HepG2 (cell line): Measurements from ENCODE around the gene AGPAT3. TPM values are rescaled to one million over a fixed set of nuclear protein-coding genes. Genes with fewer than 3 reads are reported as not detected.

Experiments
- ATAC-seq: fragments of 200-7000 bp; cut with Tn5 transposase; 3 replicates; pipeline ENCODE4 v1.9.1; 2020; ENCODE audit warnings: mild to moderate bottlenecking, moderate library complexity
- BruUV-seq: library from RNA; stranded (reverse); fragments of 400-500 nt; replicated peaks from 2 replicates; lab custom pipeline; 2021; lab: Mats Ljungman, UMichigan
- CTCF ChIA-PET: fragments of 300-600 bp; formaldehyde crosslinking; extraction: SDS; loops from one replicate; lab custom pipeline; 2021; ENCODE audit warnings: low total read pairs, inconsistent platforms, low intra/inter-chr PET ratio; lab: Yijun Ruan, JAX
- POLR2A ChIA-PET: fragments of 350-600 bp; sonication (Branson Sonifier 250); formaldehyde crosslinking; loops from one replicate; lab custom pipeline; 2020; ENCODE audit warnings: antibody characterized with exemption, inconsistent platforms; lab: Yijun Ruan, JAX
- DNase-seq: peaks from one replicate; pipeline ENCODE4 v3.0.0-alpha.2; 2015; ENCODE audit warnings: low spot score
- FAIRE-seq: peaks from 3 replicates; lab custom pipeline; 2011; peaks lifted over from hg19 to GRCh38; lab: Jason Lieb, UNC
- H2AFZ ChIP-seq: one replicate; pipeline ENCODE4 v1.6.1; 2011; ENCODE audit warnings: low read length, inconsistent platforms
- H3K27ac ChIP-seq: fragments of 300-600 bp; 3 replicates; pipeline ENCODE4 v1.8.0; 2011; ENCODE audit warnings: mixed run types, mild to moderate bottlenecking, mixed read lengths, low read length, inconsistent platforms; ENCODE audit not compliant: insufficient read depth; ENCODE audit errors: extremely low read length
- H3K27me3 ChIP-seq, 2 experiments: fragments of 200-600 bp in 1 of 2; 2 replicates in 1 of 2; 3 replicates in 1 of 2; pipeline versions ENCODE4 v1.6.0 to v1.8.0; 2011; ENCODE audit warnings: low read length in 2 of 2, mild to moderate bottlenecking in 2 of 2, moderate library complexity in 2 of 2, inconsistent platforms in 1 of 2; ENCODE audit not compliant: insufficient read depth in 2 of 2, control insufficient read depth in 1 of 2
- H3K36me3 ChIP-seq, 2 experiments: fragments of 200-600 bp in 1 of 2; replicated peaks in 1 of 2; 2 replicates in 1 of 2; 3 replicates in 1 of 2; pipeline versions ENCODE4 v1.5.1 to v1.8.0; 2011; ENCODE audit warnings: low read length in 2 of 2, inconsistent platforms in 1 of 2; ENCODE audit not compliant: insufficient read depth in 2 of 2, control insufficient read depth in 1 of 2
- H3K4me1 ChIP-seq: 2 replicates; pipeline ENCODE4 v1.5.1; 2012; ENCODE audit warnings: low read length, inconsistent platforms; ENCODE audit not compliant: insufficient read depth
- H3K4me2 ChIP-seq: 2 replicates; pipeline ENCODE4 v1.6.0; 2011; ENCODE audit warnings: low read depth, low read length, inconsistent platforms
- H3K4me3 ChIP-seq, 3 experiments: fragments of 200-600 bp in 1 of 3; sonication (generic), shearing (Covaris generic) in 1 of 3; replicated peaks in 1 of 3; 2 replicates each; pipeline ENCODE4 v1.5.1; 2011 to 2016; ENCODE audit warnings: low read length in 3 of 3, inconsistent platforms in 2 of 3, low read depth in 2 of 3, mild to moderate bottlenecking in 2 of 3, control low read depth in 1 of 3, mixed read lengths in 1 of 3; ENCODE audit not compliant: insufficient read depth in 1 of 3
- H3K79me2 ChIP-seq: one replicate; pipeline ENCODE4 v1.6.1; 2011; ENCODE audit warnings: low read length, inconsistent platforms; ENCODE audit not compliant: insufficient read depth
- H3K9ac ChIP-seq: 2 replicates; pipeline ENCODE4 v1.6.0; 2011; ENCODE audit warnings: mild to moderate bottlenecking, low read depth, low read length, inconsistent platforms; ENCODE audit not compliant: insufficient read depth
- H3K9me3 ChIP-seq: 2 replicates; pipeline ENCODE4 v1.5.1; 2012; ENCODE audit warnings: mild to moderate bottlenecking, low read length
- H4K20me1 ChIP-seq: 2 replicates; pipeline ENCODE4 v1.6.0; 2011; ENCODE audit warnings: inconsistent platforms, mild to moderate bottlenecking, low read length, moderate library complexity; ENCODE audit not compliant: insufficient read depth
- CBX1 ChIP-seq: IDR thresholded peaks from one replicate; pipeline ENCODE4 v1.6.1; 2016; ENCODE audit warnings: antibody characterized with exemption, low read depth
- DNMT1 ChIP-seq: sonication (generic); formaldehyde crosslinking; IDR thresholded peaks from 2 replicates; pipeline ENCODE4 v1.5.1; 2020; ENCODE audit warnings: mild to moderate bottlenecking, missing genetic modification reagents
- HOXA3 ChIP-seq: sonication (generic); formaldehyde crosslinking; IDR thresholded peaks from 2 replicates; pipeline ENCODE4 v1.5.0; 2020; ENCODE audit warnings: missing genetic modification reagents
- MYC ChIP-seq: sonication (generic); formaldehyde crosslinking; IDR thresholded peaks from 2 replicates; pipeline ENCODE4 v1.9.0; 2021; ENCODE audit warnings: missing genetic modification reagents, borderline replicate concordance
- REST ChIP-seq, 2 experiments: IDR thresholded peaks; 2 replicates each; pipeline ENCODE4 v1.6.1; 2011 to 2012; ENCODE audit warnings: low read length in 2 of 2, borderline replicate concordance in 1 of 2, low read depth in 1 of 2, mild to moderate bottlenecking in 1 of 2, moderate library complexity in 1 of 2
- SP1 ChIP-seq, 2 experiments: fragments of 450-650 bp in 1 of 2; sonication (generic) in 1 of 2; formaldehyde crosslinking in 1 of 2; IDR thresholded peaks; 2 replicates each; pipeline versions ENCODE4 v1.4.0 to v1.6.1; 2016 to 2020; ENCODE audit warnings: missing genetic modification reagents in 1 of 2
- TARDBP ChIP-seq: sonication (generic); formaldehyde crosslinking; IDR thresholded peaks from 2 replicates; pipeline ENCODE4 v1.8.0; 2022; ENCODE audit warnings: mild to moderate bottlenecking, missing genetic modification reagents
- XBP1 ChIP-seq: sonication (generic); formaldehyde crosslinking; IDR thresholded peaks from 2 replicates; pipeline ENCODE4 v1.5.0; 2020; ENCODE audit warnings: missing genetic modification reagents
- ZBTB4 ChIP-seq: sonication (generic); formaldehyde crosslinking; IDR thresholded peaks from 2 replicates; pipeline ENCODE4 v1.4.0; 2020; ENCODE audit warnings: missing genetic modification reagents, mild to moderate bottlenecking, borderline replicate concordance
- ZNF430 ChIP-seq: sonication (generic); formaldehyde crosslinking; IDR thresholded peaks from 2 replicates; pipeline ENCODE4 v1.9.0; 2021; ENCODE audit warnings: mild to moderate bottlenecking, missing genetic modification reagents
- ZNF816 ChIP-seq: sonication (generic); formaldehyde crosslinking; IDR thresholded peaks from 2 replicates; pipeline ENCODE4 v1.8.0; 2022; ENCODE audit warnings: missing genetic modification reagents, mild to moderate bottlenecking, borderline replicate concordance
- ZSCAN31 ChIP-seq: sonication (generic); formaldehyde crosslinking; IDR thresholded peaks from 2 replicates; pipeline ENCODE4 v1.5.0; 2020; ENCODE audit warnings: low read depth, mild to moderate bottlenecking, missing genetic modification reagents
- WGBS: methylation state at CpG from one replicate; pipeline ENCODE4 v1.1.6; 2017; ENCODE audit warnings: low lambda C conversion rate; 5-methylcytosine and 5-hydroxymethylcytosine counted together
- in situ Hi-C: cut with HindIII; loops from 2 replicates; pipeline ENCODE4 v1.10.0; 2017; ENCODE audit warnings: low pct_unique_long_range_greater_than_20kb; ENCODE audit not compliant: extremely low pct_ligation_motif_present
- intact Hi-C: fragments of 100-400 bp; cut with micrococcal nuclease; formaldehyde crosslinking; loops from one replicate; pipeline ENCODE4 v1.10.0; 2022; ENCODE audit not compliant: unreplicated experiment
- polyA plus RNA-seq, 8 experiments: library from polyadenylated mRNA; depleted of rRNA in 3 of 8; stranded (reverse) in 7 of 8; unstranded in 1 of 8; fragments of >200 nt; fragmentation: Illumina TruSeq in 4 of 8; extraction: Trizol in 4 of 8; gene quantifications; 2 replicates each; pipeline versions ENCODE4 v1.2.1 to v1.2.3, GENCODE V29; 2011 to 2016; ENCODE audit warnings: low read depth in 4 of 8, missing spikeins in 1 of 8, mixed read lengths in 1 of 8; ENCODE audit not compliant: insufficient read depth in 1 of 8
- total RNA-seq, 5 experiments: library from RNA; depleted of rRNA; stranded (reverse); fragments of >200 nt; fragmentation: Illumina TruSeq; extraction: Trizol; gene quantifications; 2 replicates each; pipeline ENCODE4 v1.2.3, GENCODE V29; 2016; ENCODE audit warnings: low read depth in 1 of 5
- TF ChIP-seq, protein P1 (sequence below): sonication (generic); formaldehyde crosslinking; IDR thresholded peaks from 2 replicates; pipeline ENCODE4 v1.4.0; 2020; ENCODE audit warnings: missing genetic modification reagents, borderline replicate concordance

AGPAT3 gene
- total and polyA plus RNA-seq, 2 of the 13 experiments (the other 11 are each of a cell fraction or from before 2014, with no cell fraction given), result 32.2 to 54.4 TPM

GRCh38 chr21:43958364-43959158 lies 93.5 kb downstream of the AGPAT3 start:
- no peak overlapping the region for H3K4me3 ChIP-seq
- no peaks in the 10 kb centered on the region; the same call in 1 of the 2 replicates for H3K4me1 ChIP-seq
- WGBS, result 92% methylated on average over 13 of the region's 13 CpGs
- no peaks in the 10 kb centered on the region for H4K20me1 ChIP-seq
- ChIA-PET CTCF (no interaction called here), POLR2A (no interaction called here)
- peak; percentile 66 for FAIRE-seq
- no peak overlapping the region for H3K4me2 ChIP-seq
- intact Hi-C loops (no loop called here), in situ Hi-C loops (no loop called here)
- H3K79me2 ChIP-seq, result no peaks in the 10 kb centered on the region
- peaks cover 12 to 25% of the 10 kb centered on the region in 2 experiments; a peak in 4 of 5 replicates for H3K36me3 ChIP-seq
- no peaks in the 10 kb centered on the region for H3K27me3 ChIP-seq
- ATAC-seq, result no peak
- no peak overlapping the region for H3K9ac ChIP-seq
- no TSS peak for BruUV-seq
- no peak overlapping the region for H3K27ac ChIP-seq
- no peak for DNase-seq
- no peaks in the 10 kb centered on the region for H3K9me3 ChIP-seq
- H2AFZ ChIP-seq, result no peak overlapping the region
- TF ChIP-seq TARDBP (CRISPR knock-in tag), result peak; percentile 64
- TF ChIP-seq CBX1, result no peak
- TF ChIP-seq SP1 (IDR thresholded peaks at IDR 0.05), result 0 out of 2 replicates have a peak, but pooled peaks have one; percentile 11
- no peak for TF ChIP-seq SP1 (CRISPR knock-in tag; IDR thresholded peaks at IDR 0.05)
- TF ChIP-seq ZSCAN31 (CRISPR knock-in tag), result no peak
- no peak for TF ChIP-seq HOXA3 (CRISPR knock-in tag)
- no peak for TF ChIP-seq REST (IDR thresholded peaks at IDR 0.05; ENCODE audit: borderline replicate concordance in 1 of 2, low read depth in 1 of 2, low read length in 2 of 2)
- TF ChIP-seq, protein P1, sequence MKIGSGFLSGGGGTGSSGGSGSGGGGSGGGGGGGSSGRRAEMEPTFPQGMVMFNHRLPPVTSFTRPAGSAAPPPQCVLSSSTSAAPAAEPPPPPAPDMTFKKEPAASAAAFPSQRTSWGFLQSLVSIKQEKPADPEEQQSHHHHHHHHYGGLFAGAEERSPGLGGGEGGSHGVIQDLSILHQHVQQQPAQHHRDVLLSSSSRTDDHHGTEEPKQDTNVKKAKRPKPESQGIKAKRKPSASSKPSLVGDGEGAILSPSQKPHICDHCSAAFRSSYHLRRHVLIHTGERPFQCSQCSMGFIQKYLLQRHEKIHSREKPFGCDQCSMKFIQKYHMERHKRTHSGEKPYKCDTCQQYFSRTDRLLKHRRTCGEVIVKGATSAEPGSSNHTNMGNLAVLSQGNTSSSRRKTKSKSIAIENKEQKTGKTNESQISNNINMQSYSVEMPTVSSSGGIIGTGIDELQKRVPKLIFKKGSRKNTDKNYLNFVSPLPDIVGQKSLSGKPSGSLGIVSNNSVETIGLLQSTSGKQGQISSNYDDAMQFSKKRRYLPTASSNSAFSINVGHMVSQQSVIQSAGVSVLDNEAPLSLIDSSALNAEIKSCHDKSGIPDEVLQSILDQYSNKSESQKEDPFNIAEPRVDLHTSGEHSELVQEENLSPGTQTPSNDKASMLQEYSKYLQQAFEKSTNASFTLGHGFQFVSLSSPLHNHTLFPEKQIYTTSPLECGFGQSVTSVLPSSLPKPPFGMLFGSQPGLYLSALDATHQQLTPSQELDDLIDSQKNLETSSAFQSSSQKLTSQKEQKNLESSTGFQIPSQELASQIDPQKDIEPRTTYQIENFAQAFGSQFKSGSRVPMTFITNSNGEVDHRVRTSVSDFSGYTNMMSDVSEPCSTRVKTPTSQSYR (CRISPR knock-in tag), result no peak
- no peak for TF ChIP-seq ZBTB4 (CRISPR knock-in tag)
- TF ChIP-seq XBP1 (CRISPR knock-in tag), result no peak
- TF ChIP-seq DNMT1 (CRISPR knock-in tag), result 0 out of 2 replicates have a peak, but pooled peaks have one; percentile 12
- no peak for TF ChIP-seq ZNF430 (CRISPR knock-in tag)
- TF ChIP-seq MYC (CRISPR knock-in tag), result no peak
- TF ChIP-seq ZNF816 (CRISPR knock-in tag), result no peak
